Thyroid gland (tissue), 4 donors: ENCODE data around the gene TEX35.

Experiments
- POLR2A ChIP-seq, 2 donors: fragments of 450-650 bp; IDR thresholded peaks; one replicate each; pipeline ENCODE4 v1.6.1; 2017; ENCODE audit warnings: antibody characterized with exemption in 2 of 2, mild to moderate bottlenecking in 2 of 2, moderate library complexity in 1 of 2
- TF ChIP-seq, protein P1 (sequence below), 6 experiments: fragments of 200-600 bp in 3 of 6; fragments of 450-650 bp in 3 of 6; sonication (generic) in 3 of 6; IDR thresholded peaks; one replicate each; pipeline ENCODE4 v1.5.1; 2016 to 2019; ENCODE audit warnings: antibody characterized with exemption in 6 of 6, mild to moderate bottlenecking in 2 of 6, inconsistent platforms in 1 of 6, moderate library complexity in 1 of 6

GRCh38 chr1:178496410-178497135 lies 16.3 kb upstream of the TEX35 start, which contains the start of gene CLEC20A:
- TF ChIP-seq, protein P1, sequence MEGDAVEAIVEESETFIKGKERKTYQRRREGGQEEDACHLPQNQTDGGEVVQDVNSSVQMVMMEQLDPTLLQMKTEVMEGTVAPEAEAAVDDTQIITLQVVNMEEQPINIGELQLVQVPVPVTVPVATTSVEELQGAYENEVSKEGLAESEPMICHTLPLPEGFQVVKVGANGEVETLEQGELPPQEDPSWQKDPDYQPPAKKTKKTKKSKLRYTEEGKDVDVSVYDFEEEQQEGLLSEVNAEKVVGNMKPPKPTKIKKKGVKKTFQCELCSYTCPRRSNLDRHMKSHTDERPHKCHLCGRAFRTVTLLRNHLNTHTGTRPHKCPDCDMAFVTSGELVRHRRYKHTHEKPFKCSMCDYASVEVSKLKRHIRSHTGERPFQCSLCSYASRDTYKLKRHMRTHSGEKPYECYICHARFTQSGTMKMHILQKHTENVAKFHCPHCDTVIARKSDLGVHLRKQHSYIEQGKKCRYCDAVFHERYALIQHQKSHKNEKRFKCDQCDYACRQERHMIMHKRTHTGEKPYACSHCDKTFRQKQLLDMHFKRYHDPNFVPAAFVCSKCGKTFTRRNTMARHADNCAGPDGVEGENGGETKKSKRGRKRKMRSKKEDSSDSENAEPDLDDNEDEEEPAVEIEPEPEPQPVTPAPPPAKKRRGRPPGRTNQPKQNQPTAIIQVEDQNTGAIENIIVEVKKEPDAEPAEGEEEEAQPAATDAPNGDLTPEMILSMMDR (IDR thresholded peaks at IDR 0.05), result no peak
- no peak for TF ChIP-seq POLR2A (IDR thresholded peaks at IDR 0.05)
